ENCODE data around the gene SPO11. TPM values are rescaled to one million over a fixed set of nuclear protein-coding genes. Genes with fewer than 3 reads are reported as not detected.

SPO11 gene
- total and polyA plus RNA-seq, 9 of the 15 experiments (the other 6 are each of a cell fraction or from before 2014, with no cell fraction given) = not detected

- Histone ChIP-seq H3K27ac (ENCODE audit: extremely low read depth, low read depth, low read length) (no peak overlapping the region), H3K9ac (ENCODE audit: insufficient read depth in 1 of 2, low read depth in 2 of 2, low read length in 2 of 2) (no peak overlapping the region), H2AFZ (ENCODE audit: low read depth, low read length) (no peak overlapping the region), H3K4me2 (ENCODE audit: insufficient read depth, low read length) (no peak overlapping the region), H3K27me3 (ENCODE audit: control insufficient read depth in 2 of 2, insufficient read depth in 2 of 2, low read length in 2 of 2) (peaks cover 33 to 62% of the 10 kb centered on the region in 2 experiments), H3K4me3 (no peak overlapping the region), H3K9me1 (ENCODE audit: control insufficient read depth, insufficient read depth, low read length) (no peaks in the 10 kb centered on the region), H3K4me1 (replicated peaks in 1 of 2; ENCODE audit: control insufficient read depth in 2 of 2, insufficient read depth in 2 of 2, low read length in 2 of 2) (no peaks in the 10 kb centered on the region), H3K36me3 (ENCODE audit: control insufficient read depth, insufficient read depth, low read length) (no peaks in the 10 kb centered on the region), H3K9me3 (replicated peaks; ENCODE audit: control insufficient read depth, insufficient read depth, low read depth, low read length) (no peaks in the 10 kb centered on the region), H3K79me2 (ENCODE audit: control insufficient read depth, insufficient read depth, low read length) (no peaks in the 10 kb centered on the region), H4K20me1 (replicated peaks; ENCODE audit: control insufficient read depth, insufficient read depth, low read length) (no peaks in the 10 kb centered on the region; the same call in 1 of the 2 replicates)
- DNase-seq (ENCODE audit: extremely low read depth in 1 of 4, low spot score in 3 of 4) (no peak), ATAC-seq (no peak), FAIRE-seq (no peak)
- BruUV-seq (replicated peaks) = no TSS peak
- ChIA-PET CTCF (ENCODE audit: low intra/inter-chr PET ratio) (no interaction called here), POLR2A (no interaction called here)
- intact Hi-C loops (cut with micrococcal nuclease) = no loop called here
- WGBS (ENCODE audit: insufficient coverage, low coverage, missing lambda C conversion rate) = 2% methylated on average over 5 of the region's 5 CpGs
- in situ Hi-C loops (cut with MboI) = no loop called here
- TF ChIP-seq PRPF4 (IDR thresholded peaks at IDR 0.05; ENCODE audit: insufficient read depth, low read depth, low read length, poor library complexity, severe bottlenecking) (no peak), PTTG1 (tag; IDR thresholded peaks at IDR 0.05; ENCODE audit: low read depth) (no peak), ZNF124 (CRISPR knock-in tag; IDR thresholded peaks at IDR 0.05) (no peak), POLR2H (tag; IDR thresholded peaks at IDR 0.05; ENCODE audit: low read depth) (no peak), CHAMP1 (IDR thresholded peaks at IDR 0.05) (no peak), MTA1 (IDR thresholded peaks at IDR 0.05; ENCODE audit: borderline replicate concordance) (no peak), BHLHE40 (IDR thresholded peaks at IDR 0.05; ENCODE audit: low read length) (no peak), SOX6 (IDR thresholded peaks at IDR 0.05) (no peak), OTX1 (CRISPR knock-in tag; IDR thresholded peaks at IDR 0.05) (no peak), CHD7 (IDR thresholded peaks at IDR 0.05; ENCODE audit: low read depth, low read length) (no peak), ZNF431 (CRISPR knock-in tag; IDR thresholded peaks at IDR 0.05) (no peak)
These were observed 16.4 kb upstream of the SPO11 start for GRCh38 chr20:57313230-57313629.
